Measurements from ENCODE around the gene BABAM2. TPM values are rescaled to one million over a fixed set of nuclear protein-coding genes. Genes with fewer than 3 reads are reported as not detected.

The BABAM2 gene
- total RNA-seq, 4 donors from 2014 or later, result 35.5 to 44.9 (median 39.9) TPM

DNA sequence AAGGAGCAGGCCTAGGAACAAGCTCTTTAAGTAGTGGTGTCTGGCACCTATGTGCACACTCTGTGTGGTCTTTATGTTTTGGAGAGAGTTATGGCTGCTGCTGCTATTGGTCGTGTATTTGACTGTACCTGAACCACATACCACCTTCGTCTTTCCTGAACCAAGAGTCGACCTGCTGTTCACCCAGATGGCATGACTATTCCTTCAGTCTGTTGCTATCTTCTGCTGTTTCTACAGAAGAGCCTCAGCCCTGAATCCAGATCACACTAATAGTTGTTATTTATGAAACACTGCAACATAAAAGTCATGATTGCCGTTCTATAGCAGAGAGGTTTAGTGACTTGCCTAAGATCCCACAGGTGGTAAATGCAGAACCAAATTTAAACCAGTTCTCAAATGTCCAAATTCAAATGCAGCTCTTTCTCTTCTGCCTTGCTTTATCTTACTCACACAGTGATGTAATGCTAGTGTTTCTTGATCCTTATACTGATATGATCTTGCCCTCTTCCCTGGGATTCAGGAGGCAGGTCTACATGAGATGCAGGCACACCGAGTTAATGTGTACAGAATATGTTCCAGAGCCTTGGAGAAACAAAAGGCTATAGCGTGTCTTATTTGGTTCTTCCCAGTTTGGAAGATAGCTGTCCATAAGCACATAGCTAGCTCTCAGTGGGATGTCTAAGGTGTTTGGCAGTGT, 380.1 kb downstream of the BABAM2 start:
- no peak for TF ChIP-seq POLR2AphosphoS5 (IDR thresholded peaks at IDR 0.05)
- peaks cover 0 to 4% (median 0%) of the 10 kb centered on the region in 4 donors for H3K36me3 ChIP-seq
- H3K4me3 ChIP-seq, result no peak overlapping the region
- DNase-seq (ENCODE audit: extremely low spot score), result no peak
- intact Hi-C loops (cut with DNase I), result no loop called here
- no peaks in the 10 kb centered on the region for H3K27me3 ChIP-seq
- WGBS, result 96% methylated on average over 6 of the region's 6 CpGs
- H3K9me3 ChIP-seq, result no peaks in the 10 kb centered on the region
- peaks cover 14 to 32% (median 19%) of the 10 kb centered on the region in 4 donors for H3K4me1 ChIP-seq
- H3K27ac ChIP-seq (replicated peaks in 1 of 4), result no peak overlapping the region

DNA sequence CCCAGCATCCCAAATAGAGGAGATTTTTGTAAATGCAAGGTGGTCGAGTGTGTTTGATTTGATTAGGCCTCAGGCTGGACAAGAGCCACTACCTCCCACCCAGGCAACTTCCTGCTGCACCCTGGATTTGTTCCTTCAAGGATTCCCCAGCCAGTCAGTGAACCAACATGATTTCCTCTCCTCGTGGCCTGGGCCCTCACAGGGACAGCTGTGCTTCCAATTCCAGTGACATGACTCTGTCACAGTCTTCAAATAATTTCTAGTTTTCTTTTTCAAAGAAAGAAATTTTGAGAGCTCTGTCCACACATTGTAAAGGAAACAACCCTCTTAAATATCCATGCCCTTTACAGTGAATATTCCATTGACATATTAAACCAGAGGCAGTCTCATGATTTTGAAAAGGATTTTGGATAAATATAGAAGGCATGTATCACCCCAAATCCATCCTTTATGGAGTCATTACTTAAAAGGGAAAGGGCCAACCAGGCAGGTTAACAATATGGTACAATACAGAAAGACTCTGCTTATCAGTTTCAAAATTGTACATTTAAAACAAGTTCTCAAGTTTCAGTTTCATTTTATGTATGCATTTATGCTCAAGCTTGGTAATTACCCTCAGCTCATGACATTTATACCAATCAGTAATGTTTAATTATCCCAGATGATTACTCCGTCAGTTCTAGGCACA, 380.8 kb downstream of the BABAM2 start:
- Histone ChIP-seq H3K27ac (replicated peaks in 1 of 4) (no peak overlapping the region), H3K36me3 (peaks cover 0 to 4% (median 0%) of the 10 kb centered on the region in 4 donors), H3K4me1 (peaks cover 21 to 40% (median 26%) of the 10 kb centered on the region in 4 donors), H3K27me3 (no peaks in the 10 kb centered on the region), H3K4me3 (no peak overlapping the region), H3K9me3 (no peaks in the 10 kb centered on the region)
- intact Hi-C loops (cut with DNase I), result no loop called here
- DNase-seq (ENCODE audit: extremely low spot score), result no peak
- no peak for TF ChIP-seq EP300 (IDR thresholded peaks at IDR 0.05)
- TF ChIP-seq, protein P1, sequence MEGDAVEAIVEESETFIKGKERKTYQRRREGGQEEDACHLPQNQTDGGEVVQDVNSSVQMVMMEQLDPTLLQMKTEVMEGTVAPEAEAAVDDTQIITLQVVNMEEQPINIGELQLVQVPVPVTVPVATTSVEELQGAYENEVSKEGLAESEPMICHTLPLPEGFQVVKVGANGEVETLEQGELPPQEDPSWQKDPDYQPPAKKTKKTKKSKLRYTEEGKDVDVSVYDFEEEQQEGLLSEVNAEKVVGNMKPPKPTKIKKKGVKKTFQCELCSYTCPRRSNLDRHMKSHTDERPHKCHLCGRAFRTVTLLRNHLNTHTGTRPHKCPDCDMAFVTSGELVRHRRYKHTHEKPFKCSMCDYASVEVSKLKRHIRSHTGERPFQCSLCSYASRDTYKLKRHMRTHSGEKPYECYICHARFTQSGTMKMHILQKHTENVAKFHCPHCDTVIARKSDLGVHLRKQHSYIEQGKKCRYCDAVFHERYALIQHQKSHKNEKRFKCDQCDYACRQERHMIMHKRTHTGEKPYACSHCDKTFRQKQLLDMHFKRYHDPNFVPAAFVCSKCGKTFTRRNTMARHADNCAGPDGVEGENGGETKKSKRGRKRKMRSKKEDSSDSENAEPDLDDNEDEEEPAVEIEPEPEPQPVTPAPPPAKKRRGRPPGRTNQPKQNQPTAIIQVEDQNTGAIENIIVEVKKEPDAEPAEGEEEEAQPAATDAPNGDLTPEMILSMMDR (IDR thresholded peaks at IDR 0.05), result no peak
- TF ChIP-seq POLR2AphosphoS5 (IDR thresholded peaks at IDR 0.05), result no peak
- no peak for TF ChIP-seq POLR2A (IDR thresholded peaks at IDR 0.05; ENCODE audit: low read depth)
- 69% methylated on average over 3 of the region's 3 CpGs for WGBS

DNA sequence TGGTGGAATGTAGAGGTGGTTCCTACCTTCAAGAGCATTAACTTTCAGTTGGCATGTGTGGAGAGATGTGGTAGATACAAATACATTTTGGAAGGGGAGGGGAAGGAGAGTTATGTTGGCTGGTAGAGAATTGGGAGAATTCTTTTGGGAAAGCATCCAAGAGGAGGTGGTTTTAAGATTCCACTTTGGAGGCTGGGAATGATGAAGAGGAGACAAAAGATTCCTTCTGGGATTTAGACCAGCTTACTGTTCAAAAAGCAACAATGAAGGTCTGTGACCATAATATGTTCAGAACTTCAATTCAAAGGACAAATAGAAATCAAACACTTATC, 381.4 kb downstream of the BABAM2 start:
- peaks cover 0 to 4% (median 0%) of the 10 kb centered on the region in 4 donors for H3K36me3 ChIP-seq
- peaks cover 24 to 45% (median 31%) of the 10 kb centered on the region in 4 donors for H3K4me1 ChIP-seq
- H3K4me3 ChIP-seq, result no peak overlapping the region
- no peak for DNase-seq (ENCODE audit: extremely low spot score)
- intact Hi-C loops (cut with DNase I), result no loop called here
- no peak for TF ChIP-seq POLR2A (IDR thresholded peaks at IDR 0.05; ENCODE audit: low read depth)
- no peak for TF ChIP-seq POLR2AphosphoS5 (IDR thresholded peaks at IDR 0.05)
- TF ChIP-seq, protein P1 (IDR thresholded peaks at IDR 0.05), result no peak
- no peak for TF ChIP-seq EP300 (IDR thresholded peaks at IDR 0.05)
- H3K9me3 ChIP-seq, result no peaks in the 10 kb centered on the region
- no peaks in the 10 kb centered on the region for H3K27me3 ChIP-seq
- no peak overlapping the region for H3K27ac ChIP-seq (replicated peaks in 1 of 4)

DNA sequence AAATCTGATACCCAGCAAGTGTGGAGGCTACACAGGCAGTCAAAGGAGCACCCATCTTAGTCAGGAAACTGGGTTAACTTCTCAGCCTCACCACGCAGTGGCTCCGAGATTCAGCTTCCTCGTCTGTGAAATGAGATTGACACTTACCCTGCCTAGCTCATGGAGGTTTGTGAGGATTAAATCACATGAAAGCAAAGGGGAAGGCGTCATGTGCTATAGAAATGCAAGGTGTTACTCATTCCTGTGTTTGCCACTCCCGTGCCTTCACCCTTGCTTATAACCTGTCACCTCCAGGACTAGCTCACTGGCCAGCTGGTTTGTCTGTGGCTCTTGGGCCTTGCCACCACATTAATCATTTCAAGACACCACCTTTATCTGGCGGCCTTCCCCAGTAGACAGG, 383.2 kb downstream of the BABAM2 start:
- intact Hi-C loops (cut with DNase I), result no loop called here
- no peak for TF ChIP-seq EP300 (IDR thresholded peaks at IDR 0.05)
- Histone ChIP-seq H3K36me3 (peaks cover 0 to 4% (median 0%) of the 10 kb centered on the region in 4 donors), H3K4me3 (no peak overlapping the region), H3K4me1 (peaks cover 24 to 47% (median 33%) of the 10 kb centered on the region in 4 donors), H3K27ac (replicated peaks in 1 of 4) (no peak overlapping the region), H3K27me3 (no peaks in the 10 kb centered on the region), H3K9me3 (no peaks in the 10 kb centered on the region)
- WGBS, result 89% methylated on average over 6 of the region's 6 CpGs
- DNase-seq (ENCODE audit: extremely low spot score), result no peak

DNA sequence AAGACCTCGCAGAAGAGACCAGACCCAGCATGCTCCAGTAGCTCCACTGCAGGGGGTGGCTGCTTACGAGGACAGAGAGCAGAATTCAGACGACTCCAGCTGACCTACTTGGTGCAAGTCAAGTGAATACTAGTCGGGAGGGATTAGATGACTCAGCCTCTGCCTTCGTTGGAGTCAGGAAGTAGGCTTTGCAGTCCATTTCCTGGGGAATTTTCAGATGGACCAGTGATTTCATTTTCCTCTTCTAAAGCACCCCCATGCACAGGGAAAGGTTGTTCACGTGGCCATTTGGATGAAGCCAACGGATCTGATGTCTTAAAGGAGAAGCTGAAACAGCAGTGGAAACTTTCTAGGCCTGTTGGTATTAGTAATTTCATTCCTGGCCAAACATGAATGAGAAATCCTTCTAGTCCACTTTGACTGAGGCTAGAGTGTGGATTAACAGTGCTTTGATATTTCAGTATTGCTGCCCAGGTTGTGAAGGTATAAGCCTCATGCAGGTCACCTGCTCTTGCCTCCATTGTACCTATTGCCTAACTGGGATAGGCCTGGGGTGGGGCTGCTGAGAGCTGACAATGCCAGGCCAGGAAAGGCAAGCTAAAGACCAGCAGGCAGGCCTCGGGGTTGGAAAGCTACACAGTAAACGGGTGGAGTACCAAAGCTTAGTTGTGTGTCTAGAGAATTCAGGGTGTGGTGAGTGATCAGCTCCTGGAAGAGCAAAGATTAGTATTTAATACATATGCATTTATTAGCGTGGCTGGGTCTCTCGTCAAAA, 384.6 kb downstream of the BABAM2 start:
- TF ChIP-seq POLR2AphosphoS5 (IDR thresholded peaks at IDR 0.05) (peak; percentile 31 to 59), EP300 (IDR thresholded peaks at IDR 0.05) (no peak)

More for the DNA sequence above, 384.6 kb downstream of the BABAM2 start:
- Histone ChIP-seq H3K27ac (replicated peaks in 1 of 4) (peak overlapping the region; percentile 69 to 79 (median 76)), H3K4me3 (no peak overlapping the region), H3K36me3 (peaks cover 0 to 4% (median 0%) of the 10 kb centered on the region in 4 donors), H3K9me3 (no peaks in the 10 kb centered on the region), H3K4me1 (peaks cover 24 to 37% (median 30%) of the 10 kb centered on the region in 4 donors), H3K27me3 (no peaks in the 10 kb centered on the region)
- no peak for DNase-seq (ENCODE audit: extremely low spot score)
- 43% methylated on average over 11 of the region's 11 CpGs for WGBS
- intact Hi-C loops (cut with DNase I), result loop anchor here (5.0 kb wide), 1 partner anchor 112 kb away; no protein-coding TSS in a partner anchor

Measured in esophagus muscularis mucosa (tissue), 4 donors.